NCI-H2196 treated with DMSO at 0.1 percent for 48 hours (cell line): ENCODE measurements around the gene RGS14.
"Not testable (repeated sequence)": the region's sequence is repeated elsewhere in the genome, so short reads cannot be mapped to it uniquely, and the experiment has no call there.

Source experiments
- DNase-seq: peaks from one replicate; lab custom pipeline; 2025; ENCODE audit not compliant: unreplicated experiment; lab: John Stamatoyannopoulos, UW

Gene RGS14

DNA sequence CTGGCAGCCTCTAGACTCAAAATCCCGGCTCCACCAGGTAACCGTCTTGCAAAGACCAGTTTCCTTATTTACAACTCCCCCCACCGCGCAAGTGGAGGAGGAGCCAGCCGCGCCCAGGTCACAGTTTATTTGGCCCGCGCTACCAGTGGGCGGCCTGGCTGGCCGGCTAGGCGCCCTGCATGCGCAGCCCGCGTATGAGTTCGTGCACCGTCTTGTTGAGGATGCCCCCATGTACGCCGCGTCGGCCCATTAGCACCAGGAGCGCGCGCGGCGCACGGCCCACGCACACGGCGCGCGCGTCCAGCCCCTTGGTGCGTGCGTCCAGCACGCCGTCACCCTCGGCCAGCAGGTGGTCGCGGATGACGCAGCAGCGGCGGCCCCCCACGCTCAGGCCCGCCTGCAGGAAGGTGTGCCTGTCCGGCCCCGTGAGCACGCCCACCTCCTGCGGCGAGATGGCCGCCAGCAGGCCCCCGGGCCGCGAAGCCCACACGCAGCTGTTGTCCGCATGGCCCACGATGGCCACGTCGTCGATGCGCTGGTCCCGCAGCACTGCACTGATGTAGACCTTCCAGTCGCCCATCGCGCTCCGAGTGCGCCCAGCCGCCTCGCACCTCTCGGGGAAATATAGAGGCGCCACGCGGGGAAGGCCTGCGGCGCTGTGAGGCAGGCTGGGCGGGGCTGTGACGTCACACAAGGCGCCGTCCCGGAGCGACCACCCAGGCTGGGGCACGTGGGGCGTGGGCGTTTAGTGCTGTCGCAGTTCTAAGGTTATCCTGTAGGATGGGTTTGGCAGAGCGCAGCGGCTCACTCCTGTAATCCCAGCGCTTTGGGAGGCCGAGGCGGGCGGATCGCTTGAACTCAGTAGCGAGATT is 42.5 kb downstream of the RGS14 start, which contains the start of gene PFN3:
Gene PFN3 (minus strand): TSS at position 665 of the 872 bp plus-strand sequence. CDS start 85 bp downstream, at position 580.
- DNase-seq: no peak

GRCh38 chr5:177402271-177403043 is 44.7 kb downstream of the RGS14 start:
- DNase-seq: peak; percentile 85

- DNase-seq: no peak
Measured at GRCh38 chr5:177403102-177403791, 45.5 kb downstream of the RGS14 start.

- DNase-seq: peak; percentile 51
Measured at GRCh38 chr5:177403792-177404640, 46.3 kb downstream of the RGS14 start.

DNA sequence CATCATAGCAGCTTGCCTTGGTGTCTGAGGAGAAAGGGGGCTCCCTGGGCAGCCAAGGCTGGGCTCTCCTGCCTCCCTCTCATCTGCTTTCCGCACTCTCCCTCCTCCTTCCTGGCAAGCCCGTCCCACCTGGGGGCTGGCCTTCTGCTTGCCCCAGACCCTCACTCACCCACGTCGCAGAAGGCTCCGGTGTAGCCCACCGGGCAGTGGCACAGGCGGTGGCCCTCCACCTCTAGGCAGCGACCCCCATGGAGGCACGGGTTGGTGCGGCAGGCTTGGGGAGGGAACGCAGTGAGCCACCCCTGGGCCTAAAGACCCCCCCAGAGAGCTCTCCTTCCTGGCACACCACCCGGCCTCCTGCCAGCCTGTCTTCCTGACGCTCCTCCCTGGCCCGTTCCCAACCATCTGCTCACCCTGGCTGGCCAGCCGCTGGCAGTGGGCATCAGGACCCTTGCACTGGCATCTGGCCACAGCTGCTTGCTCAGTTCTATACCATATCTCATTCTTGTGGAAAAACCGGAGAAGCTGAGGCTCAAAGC is 47.0 kb downstream of the RGS14 start:
- DNase-seq: no peak

DNA sequence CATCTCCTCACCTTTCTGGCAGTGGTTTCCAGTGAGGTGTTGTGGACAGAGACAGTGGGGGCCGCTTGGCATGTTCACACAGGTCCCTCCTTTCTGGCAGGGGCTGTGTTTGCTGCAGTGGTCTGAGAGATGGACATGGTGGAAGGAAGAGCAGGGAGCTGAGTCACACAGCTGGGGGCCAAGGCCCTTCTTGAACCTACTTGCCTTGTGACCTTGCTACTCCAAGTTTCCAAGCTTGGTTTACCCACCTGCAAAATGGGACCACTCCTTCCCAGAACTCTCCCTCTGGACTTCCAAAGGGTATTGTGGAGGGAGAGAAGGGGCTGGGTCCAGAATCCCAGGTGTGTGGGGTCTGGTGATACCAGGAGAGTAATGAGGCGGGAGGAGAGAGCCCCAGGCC is 47.6 kb downstream of the RGS14 start:
- no peak for DNase-seq

- no peak for DNase-seq
Measured at GRCh38 chr5:177405805-177406204, 48.1 kb downstream of the RGS14 start.

GRCh38 chr5:177409043-177409801 is 51.5 kb downstream of the RGS14 start, which contains the start of gene F12:
Gene F12 (minus strand): TSS chr5:177409564. CDS start chr5:177409527, 37 bp downstream.
- DNase-seq: no peak

DNA sequence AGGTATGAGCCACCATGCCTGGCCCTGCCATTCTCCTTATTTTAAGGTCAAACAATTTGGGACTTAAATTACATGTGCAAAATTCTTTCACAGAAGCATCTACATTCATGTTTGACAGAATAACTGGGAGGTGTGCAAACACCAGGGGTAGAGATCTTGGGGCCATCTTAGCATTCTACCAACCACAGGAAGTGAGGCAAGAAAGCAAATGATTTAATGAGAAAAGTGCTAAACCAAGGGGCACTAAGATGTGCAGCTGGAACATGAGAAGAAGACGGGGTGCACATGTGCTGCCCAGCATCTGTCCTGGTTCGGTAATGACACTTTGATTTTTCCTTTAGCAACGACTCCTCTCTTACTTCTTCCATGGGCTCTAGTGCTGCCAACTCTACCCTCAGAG is 52.9 kb downstream of the RGS14 start:
- DNase-seq: no peak

DNA sequence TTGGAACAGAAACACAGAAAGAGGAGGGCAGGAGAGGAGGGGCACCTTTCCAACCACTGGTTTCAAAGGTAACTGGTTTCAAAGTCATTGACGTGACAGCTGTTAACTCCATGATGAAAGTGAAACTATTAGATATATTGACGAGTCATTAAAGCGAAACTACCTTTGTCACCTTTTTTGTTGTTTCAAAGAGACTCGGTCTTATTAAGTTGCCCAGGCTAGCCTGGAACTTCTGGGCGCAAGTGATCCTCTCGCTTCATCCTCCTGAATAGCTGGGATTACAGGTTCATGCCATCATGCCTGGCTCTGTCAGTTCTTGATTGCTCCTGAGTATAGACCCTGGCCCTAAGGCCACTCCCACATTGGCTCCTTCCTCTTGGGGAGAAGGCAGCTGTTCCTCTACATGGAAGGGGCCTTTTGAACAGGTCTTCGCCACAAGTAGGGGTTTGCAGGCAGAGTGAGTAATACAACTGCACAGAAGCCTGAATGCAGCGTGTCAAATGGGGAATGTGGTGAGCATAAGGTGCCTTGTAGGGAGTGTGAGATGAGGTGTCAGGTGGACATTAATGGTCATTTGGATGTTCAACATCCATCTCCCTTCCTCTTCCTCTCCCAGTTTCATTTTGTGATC is 55.0 kb downstream of the RGS14 start:
- DNase-seq: no peak

DNA sequence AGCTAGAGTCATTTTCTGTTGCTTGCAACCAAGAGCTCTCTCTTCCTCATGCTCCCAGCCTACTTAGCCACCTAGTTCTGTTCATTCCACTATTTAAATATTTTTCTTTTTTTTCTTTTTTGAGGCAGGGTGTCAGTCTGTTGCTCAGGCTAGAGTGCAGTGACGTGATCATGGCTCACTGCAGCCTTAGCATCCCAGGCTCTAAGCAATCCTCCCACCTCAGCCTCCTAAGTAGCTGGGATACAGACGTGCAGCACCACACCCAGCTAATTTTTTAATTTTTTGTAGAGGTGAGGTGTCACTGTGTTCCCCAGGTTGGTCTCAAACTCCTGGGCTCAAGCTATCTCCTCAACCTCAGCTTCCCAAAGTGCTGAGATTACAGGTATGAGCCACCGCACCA is 56.8 kb downstream of the RGS14 start:
- DNase-seq: no peak

DNA sequence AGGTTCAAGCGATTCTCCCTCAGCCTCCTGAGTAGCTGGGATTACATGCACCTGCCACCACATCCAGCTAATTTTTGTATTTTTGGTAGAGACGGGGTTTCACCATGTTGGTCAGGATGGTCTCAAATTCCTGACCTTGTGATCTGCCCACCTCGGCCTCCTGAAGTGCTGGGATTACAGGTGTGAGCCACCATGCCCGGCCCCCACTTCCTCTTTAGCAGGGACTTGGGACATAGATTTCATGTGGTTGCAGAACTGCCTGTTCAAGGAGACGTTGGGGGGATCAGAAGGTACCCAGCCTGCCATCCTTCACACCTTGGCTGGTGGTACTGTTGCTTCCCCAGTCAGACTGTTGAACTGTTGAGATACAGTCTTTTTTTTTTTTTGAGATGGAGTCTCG is 59.4 kb downstream of the RGS14 start:
- not testable (repeated sequence) for DNase-seq

- DNase-seq: no peak
Measured at GRCh38 chr5:177419046-177419445, 61.3 kb downstream of the RGS14 start.

GRCh38 chr5:177420472-177420871 is 62.7 kb downstream of the RGS14 start:
- not testable (repeated sequence) for DNase-seq

DNA sequence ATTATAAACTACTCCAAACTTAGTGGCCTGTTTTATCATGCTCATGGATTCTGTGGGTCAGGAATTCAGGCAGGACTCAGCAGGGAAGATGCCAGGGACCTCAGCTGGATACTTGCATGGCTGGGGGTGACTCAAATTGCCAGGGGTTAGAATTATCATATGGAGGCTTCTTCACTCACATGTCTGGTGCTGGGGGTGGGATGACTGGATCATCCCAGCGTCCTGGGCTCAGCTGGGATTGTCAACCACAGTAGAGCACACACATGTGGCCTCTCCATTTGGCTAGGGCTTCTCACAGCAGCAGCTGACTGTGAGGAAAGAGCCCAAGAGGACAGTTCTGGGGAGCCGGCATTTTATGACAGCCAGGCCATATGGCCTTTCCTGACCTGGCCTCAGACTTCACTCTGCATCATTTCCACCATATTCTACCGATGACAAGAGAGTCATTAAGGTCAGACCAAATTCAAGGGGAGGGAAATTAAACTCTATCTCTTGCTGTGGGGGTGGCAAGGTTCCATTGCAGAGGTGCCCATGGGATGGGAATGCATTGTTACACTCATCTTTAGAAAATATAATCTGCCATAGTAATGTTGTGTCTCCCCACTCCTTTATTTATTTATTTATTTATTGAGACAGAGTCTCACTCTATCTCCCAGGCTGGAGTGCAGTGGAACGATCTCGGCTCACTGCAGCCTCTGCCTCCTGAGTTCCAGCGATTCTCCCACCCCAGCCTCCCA is 63.5 kb downstream of the RGS14 start:
- DNase-seq: no peak
